DMS 273 (cell line): ENCODE data around the gene KRTAP4-5.
"Not testable (repeated sequence)": the region's sequence is repeated elsewhere in the genome, so short reads cannot be mapped to it uniquely, and the experiment has no call there.

Experiments used
- DNase-seq: peaks from one replicate; lab custom pipeline; 2025; ENCODE audit not compliant: unreplicated experiment; lab: John Stamatoyannopoulos, UW

KRTAP4-5 gene

DNA sequence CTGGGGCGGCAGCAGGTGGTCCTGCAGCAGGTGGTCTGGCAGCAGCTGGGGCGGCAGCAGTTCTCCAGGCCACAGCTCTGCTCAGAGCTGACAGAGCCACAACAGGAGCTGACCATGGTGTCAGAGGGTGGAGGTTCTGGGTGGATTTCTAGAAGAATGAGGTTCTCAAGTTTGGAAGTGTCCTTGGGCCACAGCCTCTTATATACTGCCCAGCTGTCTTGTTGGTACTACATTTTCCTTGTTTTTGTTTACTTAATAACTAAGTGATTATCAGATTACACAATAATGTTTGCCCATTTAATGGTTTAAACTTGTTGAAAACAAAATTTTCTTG is at the start of gene KRTAP4-5:
Gene KRTAP4-5, minus strand, starts transcription at position 174 of the 334 bp plus-strand sequence. Its CDS starts 58 bp downstream, at position 116.
- DNase-seq, result no peak

DNA sequence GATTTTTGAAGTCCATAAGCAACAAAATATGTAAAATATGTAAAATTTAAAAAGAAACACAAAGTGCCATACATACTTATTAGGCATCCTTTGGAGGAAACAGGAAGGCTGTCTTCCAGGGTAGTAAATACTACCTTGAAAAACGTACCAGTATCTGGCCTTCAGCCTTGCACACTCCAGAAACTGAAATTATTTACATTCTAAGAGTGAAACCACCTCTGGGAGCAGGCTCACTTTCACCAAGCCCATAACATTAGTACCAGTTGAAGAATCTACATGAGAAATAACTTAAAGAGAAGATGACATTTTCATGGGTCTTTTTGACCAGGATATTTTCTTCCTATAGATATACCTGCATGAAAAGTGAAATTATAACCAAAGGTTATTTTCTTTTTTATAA is 46.4 kb upstream of the KRTAP4-5 start:
- no peak for DNase-seq

DNA sequence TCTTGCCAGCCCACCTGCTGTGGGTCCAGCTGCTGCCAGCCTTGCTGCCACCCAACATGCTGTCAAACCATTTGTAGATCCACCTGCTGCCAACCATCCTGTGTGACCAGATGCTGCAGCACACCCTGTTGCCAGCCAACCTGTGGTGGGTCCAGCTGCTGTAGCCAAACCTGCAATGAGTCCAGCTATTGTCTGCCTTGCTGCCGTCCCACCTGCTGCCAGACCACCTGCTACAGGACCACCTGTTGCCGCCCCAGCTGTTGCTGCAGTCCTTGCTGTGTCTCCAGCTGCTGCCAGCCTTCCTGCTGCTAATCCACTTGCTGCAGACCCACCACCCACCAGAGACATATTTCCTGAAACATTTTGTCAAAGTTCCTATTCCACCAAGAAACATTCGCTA is 40.7 kb upstream of the KRTAP4-5 start:
- no peak for DNase-seq

DNA sequence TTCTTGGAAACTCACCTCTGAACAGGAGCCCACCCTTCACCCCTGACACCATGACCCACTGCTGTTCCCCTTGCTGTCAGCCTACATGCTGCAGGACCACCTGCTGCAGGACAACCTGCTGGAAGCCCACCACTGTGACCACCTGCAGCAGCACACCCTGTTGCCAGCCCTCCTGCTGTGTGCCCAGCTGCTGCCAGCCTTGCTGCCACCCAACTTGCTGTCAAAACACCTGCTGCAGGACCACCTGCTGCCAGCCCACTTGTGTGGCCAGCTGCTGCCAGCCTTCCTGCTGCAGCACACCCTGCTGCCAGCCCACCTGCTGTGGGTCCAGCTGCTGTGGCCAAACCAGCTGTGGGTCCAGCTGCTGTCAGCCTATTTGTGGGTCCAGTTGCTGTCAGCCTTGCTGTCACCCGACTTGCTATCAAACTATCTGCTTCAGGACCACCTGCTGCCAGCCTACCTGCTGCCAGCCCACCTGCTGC is 40.3 kb upstream of the KRTAP4-5 start, which contains the start of gene KRTAP9-1:
Gene KRTAP9-1, plus strand, starts transcription at position 51 of the 482 bp plus-strand sequence. Its CDS starts 0 bp downstream, at position 51.
- not testable (repeated sequence) for DNase-seq

DNA sequence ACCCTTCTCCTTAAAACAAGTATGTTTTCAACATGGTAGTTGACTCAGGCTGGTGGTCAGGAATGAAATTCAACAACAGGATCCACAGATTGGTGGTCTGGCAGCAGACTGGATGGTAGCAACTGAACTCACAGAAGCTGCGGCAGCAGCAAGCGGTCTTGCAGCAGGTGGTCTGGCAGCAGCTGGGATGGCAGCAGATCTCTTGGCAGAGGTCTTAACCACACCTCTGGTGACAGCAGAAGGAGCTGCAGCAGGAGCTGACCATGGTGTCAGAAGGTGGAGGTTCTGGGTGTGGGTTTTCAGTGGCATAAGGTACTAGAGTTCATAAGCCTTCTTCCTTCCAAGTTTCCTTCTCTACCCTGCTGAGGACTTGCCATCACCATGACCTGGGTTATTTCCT is 37.2 kb upstream of the KRTAP4-5 start:
- peak; percentile 4 for DNase-seq

DNA sequence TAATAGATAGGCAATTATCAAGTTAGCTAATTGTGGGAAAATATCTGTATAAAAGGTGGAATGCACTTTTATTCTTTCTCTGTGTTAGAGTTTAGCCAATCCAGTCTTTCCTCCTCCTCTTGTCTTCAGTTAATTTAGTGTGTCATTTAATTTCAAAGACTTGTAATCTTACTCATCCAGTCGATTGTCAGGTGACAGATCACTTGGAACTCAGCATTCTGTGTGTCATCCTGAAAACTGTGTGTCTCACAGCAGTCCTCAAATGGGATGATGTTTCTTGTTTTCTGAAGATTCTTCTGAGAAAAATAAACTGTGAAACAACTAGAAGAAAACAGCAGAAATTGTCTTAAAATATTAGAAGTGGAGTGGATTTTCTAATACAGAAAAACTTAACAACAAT is 35.4 kb upstream of the KRTAP4-5 start:
- DNase-seq, result no peak

DNA sequence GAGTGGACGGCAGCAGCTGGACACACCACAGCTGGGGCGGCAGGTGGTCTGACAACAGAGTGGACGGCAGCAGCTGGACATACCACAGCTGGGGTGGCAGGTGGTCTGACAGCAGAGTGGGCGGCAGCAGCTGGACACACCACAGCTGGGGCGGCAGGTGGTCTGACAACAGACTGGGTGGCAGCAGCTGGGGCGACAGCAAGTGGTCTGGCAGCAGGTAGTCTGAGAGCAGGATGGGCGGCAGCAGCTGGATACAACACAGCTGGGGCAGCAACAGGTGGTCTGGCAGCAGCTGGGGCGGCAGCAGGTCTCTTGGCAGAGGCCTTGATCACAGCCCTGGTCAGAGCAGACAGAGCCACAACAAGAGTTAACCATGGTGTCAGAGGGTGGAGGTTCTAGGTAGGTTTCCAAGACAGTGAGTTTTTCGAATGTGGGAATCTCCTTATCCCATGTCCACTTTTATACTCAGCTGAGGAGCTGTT is 34.9 kb upstream of the KRTAP4-5 start, which contains the start of gene KRTAP4-1:
Gene KRTAP4-1, minus strand, starts transcription at position 432 of the 482 bp plus-strand sequence. Its CDS starts 57 bp downstream, at position 375.
- DNase-seq, result peak; percentile 12

DNA sequence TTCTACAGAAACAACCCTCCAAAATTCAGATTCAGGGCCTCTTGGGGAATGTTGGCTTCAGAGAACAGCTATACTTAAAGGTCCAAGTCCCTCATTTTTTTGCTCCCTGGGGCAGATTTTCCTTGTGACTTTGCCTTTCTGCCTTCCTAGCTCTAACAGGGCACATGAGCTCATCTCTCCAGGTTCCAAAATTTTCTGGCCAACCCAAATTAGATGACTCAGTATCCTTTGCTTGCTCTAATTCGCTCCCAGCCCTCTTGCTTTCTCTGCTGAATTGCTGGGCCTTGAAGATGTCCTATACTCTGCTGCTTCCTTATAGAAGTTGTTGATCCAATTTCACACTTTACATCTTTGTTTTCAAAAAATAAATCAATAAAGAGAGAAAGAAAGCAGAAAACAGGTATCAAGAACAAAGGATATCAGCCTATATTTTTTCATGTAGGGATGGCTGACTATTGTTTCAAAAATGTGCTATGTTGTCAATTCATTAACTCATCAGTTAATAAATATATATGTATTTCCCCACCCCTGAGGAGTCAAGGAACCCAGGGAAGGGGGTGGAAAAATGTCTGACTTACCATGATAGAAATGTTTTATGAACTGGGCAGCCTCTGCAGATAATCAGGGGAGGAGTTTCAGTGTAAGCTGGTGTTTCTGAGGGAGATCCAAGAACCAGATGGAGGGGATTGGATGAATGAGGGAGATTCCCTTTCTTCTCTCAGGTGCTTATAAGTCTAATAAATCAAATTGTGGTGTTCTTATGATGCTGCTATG is 29.4 kb upstream of the KRTAP4-5 start:
- DNase-seq, result no peak

DNA sequence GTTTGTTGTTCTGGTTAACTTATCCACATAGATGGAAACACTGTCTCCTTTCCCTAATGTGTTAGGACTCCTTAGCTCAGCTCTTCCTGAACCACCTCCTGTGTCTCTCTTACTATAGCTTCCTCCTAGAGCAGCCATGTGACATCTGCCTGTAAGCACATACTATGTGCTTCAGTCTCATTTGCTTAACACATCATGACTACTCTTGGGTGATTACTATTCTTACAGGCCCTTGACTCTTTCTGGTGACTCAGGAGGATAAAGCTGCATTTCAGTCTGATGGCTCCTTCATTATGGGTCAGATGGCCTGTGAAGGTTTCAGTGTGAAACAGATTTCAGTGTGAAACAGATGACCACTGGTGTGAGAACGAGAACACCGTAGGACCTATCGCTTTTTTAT is 28.7 kb upstream of the KRTAP4-5 start:
- no peak for DNase-seq

DNA sequence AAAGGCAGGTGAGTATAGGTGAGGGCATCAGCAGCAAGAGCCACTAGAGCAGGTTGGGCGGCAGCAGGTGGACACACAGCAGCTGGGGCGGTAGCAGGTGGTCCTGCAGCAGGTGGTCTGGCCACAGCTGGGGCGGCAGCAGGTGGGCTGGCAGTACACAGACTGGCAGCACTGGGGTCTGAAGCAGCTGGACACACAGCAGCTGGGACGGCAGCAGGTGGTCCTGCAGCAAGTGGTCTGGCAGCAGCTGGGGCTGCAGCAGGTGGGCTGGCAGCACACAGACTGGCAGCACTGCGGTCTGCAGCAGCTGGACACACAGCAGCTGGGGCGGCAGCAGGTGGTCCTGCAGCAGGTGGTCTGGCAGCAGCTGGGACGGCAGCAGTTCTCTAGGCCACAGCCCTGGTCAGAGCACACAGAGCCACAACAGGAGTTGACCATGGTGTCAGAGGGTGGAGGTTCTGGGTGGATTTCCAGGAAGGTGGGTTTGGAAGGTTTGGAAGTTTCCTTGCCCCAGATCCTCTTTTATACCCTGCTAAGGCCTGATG is 28.2 kb upstream of the KRTAP4-5 start, which contains the start of gene KRTAP4-2:
Gene KRTAP4-2, minus strand, starts transcription at position 495 of the 545 bp plus-strand sequence. Its CDS starts 57 bp downstream, at position 438.
- no peak for DNase-seq

DNA sequence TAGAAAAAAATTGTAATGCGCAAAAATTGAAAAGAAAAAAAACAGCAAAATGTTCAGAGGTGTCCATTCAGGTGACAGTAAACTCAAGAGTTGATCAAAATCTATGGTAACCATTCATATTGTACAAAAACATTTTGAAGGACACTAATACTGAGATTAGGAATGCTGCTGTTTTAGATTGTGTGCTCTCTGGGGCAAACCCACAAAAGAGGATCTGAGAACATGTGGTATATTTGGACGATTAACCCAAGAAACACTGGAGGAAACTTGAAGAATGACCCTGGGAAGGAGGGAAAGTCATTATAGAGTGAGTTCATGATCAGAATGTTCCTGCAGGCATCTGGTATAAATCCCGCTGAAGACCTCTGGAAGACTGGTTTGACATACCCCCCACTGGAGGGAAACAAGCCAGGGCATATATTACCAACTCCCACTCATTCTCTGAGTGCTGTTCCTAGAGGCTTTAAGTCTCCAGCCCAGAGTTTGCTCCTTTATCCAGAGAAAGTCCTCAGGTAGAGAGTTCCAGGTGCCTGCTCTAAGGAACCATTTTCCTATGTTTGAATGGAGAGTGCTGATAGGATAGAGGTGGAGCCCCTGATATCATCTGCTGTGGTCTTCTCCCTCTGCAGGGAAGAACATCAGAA is 27.2 kb upstream of the KRTAP4-5 start:
- no peak for DNase-seq

DNA sequence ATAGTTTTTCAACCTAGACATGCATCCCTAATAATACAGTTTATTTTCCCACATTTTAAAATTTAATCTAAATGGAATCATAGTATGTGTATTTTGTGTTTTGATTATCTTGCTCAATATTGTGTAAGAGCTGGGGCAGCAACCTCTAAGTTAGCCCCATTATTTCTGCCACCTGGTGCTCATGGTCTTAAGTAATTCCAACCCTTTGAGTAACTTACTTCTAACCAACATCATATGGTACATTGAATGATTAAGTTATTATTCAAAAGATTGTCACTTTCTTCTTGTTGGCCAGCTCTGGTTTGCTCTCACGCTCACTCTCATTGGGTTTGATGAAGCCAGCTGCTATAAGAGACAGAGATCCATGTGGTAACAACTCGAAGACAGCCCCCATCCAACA is 22.3 kb upstream of the KRTAP4-5 start:
- DNase-seq, result no peak

DNA sequence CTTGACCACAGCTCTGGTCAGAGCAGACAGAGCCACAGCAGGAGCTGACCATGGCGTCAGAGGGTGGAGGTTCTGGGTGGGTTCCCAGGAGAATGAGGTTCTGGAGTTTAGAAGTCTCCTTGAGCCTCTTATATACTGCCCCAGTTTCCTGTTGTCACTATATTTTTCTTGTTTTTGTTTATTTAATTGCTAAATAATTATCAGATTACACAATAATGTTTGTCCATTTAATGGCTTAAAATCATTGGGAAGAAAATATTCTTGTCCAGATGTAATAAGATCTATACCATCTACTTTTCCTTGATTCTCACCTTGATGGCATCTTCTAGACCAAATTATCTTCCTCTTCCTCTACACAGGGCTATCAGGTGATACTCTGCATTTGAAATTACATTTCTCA is 18.5 kb upstream of the KRTAP4-5 start, which contains the start of gene KRTAP4-3:
Gene KRTAP4-3, minus strand, starts transcription at position 101 of the 400 bp plus-strand sequence. Its CDS starts 49 bp downstream, at position 52.
- DNase-seq, result no peak

DNA sequence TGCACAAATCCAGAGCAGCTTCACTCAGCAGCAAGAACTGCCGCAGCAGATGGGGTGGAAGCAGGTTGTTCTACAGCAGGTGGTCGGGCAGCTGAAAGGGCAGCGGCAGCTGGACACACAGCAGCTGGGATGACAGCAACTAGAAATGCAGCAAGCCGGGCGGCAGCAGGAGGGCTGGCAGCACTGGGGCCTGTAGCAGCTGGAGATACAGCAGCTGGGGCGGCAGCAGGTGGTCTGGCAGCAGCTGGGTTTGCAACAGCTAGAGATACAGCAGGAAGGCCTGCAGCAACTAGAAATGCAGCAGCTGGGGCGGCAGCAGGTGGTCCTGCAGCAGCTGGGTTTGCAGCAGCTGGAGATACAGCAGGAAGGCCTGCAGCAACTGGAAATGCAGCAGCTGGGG is 17.9 kb upstream of the KRTAP4-5 start:
- DNase-seq, result no peak

DNA sequence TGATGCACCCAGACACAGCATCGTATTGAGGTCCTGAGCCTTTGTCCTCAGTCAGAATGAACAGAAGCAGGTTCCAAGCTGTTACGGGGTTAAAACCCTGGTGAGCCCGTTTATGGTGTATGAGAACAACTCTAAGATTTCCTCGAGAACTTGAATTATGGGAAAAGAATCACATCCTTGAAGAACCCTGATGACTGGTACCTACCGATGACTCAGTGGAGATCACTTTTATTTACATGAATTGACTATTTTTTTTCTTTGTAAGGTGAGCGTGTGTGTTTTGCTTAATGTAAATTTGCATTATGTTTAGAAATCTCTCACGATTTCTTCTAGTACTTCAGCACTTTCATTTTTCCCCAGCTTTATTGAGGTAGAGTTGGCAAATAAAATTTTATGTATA is 14.2 kb upstream of the KRTAP4-5 start:
- DNase-seq, result no peak

DNA sequence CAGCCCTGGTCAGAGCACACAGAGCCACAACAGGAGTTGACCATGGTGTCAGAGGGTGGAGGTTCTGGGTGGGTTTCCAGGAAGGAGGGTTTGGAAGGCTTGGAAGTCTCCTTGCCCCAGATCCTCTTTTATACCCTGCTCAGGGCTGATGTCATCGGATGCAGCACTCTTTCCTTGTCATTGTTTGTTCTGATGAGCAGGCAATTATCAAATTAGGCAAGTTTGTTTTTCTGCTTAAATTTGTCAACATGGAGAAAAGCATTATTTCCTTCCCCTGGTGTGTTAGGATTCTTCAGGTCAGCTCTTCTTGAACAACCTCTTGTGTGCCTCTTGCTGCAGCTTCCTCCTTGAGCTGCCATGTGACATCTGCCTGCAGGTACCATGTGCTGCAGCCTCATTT is 11.0 kb upstream of the KRTAP4-5 start, which contains the start of gene KRTAP4-4:
Gene KRTAP4-4, minus strand, starts transcription at position 101 of the 400 bp plus-strand sequence. Its CDS starts 57 bp downstream, at position 44.
- no peak for DNase-seq

DNA sequence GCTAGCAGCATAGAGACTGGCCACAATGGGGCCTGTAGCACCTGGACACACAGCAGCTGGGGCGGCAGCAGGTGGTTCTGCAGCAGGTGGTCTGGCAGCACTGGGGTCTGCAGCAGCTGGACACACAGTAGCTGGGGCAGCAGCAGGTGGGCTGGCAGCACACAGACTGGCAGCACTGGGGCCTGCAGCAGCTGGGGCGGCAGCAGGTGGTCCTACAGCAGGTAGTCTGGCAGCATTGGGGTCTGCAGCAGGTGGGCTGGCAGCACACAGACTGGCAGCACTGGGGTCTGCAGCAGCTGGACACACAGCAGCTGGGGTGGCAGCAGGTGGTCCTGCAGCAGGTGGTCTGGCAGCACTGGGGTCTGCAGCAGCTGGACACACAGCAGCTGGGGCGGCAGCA is 10.6 kb upstream of the KRTAP4-5 start:
- not testable (repeated sequence) for DNase-seq

DNA sequence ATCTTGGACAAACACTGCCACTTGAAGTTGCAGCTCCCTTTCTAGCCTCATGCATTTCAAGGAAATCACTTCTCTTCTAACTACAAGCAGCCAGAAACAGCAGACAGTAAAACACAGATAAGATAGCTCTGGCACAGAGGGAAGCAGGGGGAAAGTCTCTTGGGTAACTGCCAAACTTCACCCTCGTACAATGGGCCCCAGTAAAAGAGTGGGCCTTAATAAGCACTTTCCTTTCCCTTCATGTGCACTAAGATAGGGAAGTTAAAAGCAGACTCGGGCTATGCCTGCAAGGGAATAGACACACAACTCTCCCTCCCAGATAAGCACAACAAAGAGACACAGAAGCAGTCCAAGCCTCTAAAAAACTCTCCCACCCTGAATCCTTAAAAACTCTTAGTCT is 4.2 kb upstream of the KRTAP4-5 start:
- DNase-seq, result no peak

DNA sequence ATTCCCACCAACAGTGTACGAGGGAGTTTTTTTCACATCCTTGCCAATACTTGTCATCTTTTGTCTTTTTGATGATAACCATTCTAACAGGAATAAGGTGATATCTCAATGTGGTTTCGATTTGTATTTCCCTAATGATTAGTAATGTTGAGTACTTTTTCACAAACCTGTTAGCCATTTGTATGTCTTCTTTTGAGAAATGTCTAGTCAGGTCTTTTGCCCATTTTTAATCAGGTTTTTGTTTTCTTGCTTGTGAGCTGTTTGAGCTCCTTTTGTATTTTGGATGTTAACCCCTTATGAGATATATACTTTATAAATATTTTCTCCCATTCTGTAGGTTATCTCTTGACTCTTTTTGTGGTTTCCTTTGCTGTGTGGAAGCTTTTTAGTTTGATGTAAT is 1.9 kb upstream of the KRTAP4-5 start:
- no peak for DNase-seq

DNA sequence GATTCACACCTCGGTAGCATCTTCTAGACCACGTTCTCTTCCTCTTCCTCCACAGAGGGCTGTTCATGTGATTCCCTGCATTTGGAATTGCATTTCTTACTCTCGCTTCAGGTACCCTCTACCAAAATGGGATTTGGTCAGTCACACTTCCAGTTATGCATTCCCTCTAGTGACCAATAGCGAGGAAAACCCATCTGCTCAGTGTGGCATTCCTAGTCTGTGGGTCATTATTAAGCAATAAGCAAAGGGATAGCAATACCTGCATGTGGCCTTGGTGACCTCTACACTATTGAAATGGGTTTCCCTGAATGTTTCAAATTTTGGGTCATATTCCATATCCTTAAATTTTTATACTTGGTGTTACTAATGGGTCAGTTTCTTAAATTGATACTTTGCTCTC is 401 bp upstream of the KRTAP4-5 start:
- no peak for DNase-seq

DNA sequence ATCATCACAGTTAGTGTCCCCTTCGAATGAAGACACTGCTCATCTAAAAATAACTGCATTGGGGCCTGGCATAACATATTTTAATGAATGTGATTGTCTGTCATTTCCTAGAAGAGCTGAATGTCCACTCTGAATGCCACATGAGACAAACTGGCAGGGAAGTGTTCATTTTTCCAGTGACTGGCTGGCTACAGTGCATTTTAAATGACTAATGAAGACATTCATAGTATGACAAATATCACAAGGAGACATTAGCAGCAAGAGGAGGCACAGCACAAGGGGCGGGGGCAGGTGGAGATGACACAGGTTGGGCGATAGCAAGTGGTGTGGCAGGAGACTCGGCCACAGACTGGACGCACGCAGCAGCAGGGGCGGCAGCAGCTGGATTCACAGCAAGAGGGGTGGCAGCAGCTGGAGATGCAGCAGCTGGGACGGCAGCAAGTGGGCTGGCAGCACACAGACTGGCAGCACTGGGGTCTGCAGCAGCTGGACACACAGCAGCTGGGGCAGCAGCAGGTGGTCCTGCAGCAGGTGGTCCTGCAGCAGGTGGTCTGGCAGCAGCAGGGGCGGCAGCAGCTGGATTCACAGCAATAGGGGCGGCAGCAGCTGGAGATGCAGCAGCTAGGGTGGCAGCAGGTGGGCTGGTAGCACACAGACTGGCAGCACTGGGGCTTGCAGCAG is 514 bp downstream of the KRTAP4-5 start:
- not testable (repeated sequence) for DNase-seq
